IPS DF 4.7 (cell line): Measurements from ENCODE around the gene HGS.
"Not testable (repeated sequence)": the region's sequence is repeated elsewhere in the genome, so short reads cannot be mapped to it uniquely, and the experiment has no call there.

Experiments used
- DNase-seq: peaks from one replicate; pipeline ENCODE4 v3.0.0-alpha.2; 2013; ENCODE audit warnings: low spot score; ENCODE audit errors: extremely low read depth

The HGS gene

DNA sequence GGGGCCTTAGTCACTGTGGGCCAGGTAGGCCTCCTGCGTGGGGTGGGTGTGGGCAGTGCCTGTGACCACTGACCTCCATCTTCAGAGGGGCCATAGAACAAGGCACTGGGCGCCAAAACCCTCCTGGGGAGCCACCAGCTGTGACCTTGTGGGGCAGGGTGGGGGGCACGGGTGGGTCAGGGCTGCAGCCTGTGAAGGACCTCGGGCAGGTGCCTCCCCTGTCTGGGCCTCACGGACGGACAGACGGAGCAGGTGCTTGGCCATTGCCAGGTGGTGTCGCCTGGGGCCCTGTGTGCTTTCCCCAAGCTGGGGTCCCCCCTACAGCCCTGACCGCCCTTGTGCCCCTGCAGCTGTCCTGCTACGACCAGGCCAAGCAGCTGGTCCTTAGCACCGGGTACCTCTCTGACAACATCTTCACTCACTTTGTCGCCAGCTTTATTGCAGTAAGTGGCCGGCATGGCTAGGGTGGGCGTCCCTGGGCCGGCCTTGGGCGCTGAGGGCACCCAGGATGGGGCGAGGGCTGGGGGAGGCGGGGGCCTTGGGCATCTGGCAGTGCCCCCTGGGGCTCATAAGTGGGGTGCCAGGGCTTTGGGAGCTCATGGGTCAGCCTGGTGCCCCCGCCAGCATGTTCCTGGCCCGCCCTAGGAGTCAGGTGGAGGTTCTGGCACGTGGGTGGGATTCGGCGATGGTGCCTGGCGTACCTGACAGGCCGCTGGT lies 33.4 kb downstream of the HGS start:
- DNase-seq, result no peak

DNA sequence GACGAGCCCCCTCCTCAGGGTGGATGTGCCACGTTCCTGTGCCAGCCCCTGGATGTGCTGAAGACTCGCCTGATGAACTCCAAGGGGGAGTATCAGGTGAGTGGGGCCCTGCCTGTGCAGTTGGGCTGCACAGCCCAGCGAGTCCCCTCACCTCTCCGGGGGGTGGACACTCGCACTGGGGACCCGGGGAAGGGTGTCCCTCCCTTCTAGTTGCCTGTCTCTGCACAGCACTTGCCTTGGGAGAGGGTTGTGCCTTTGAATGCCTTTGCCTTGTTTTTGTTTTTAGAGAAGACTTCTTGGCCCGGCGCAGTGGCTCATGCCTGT lies 33.9 kb downstream of the HGS start:
- no peak for DNase-seq

DNA sequence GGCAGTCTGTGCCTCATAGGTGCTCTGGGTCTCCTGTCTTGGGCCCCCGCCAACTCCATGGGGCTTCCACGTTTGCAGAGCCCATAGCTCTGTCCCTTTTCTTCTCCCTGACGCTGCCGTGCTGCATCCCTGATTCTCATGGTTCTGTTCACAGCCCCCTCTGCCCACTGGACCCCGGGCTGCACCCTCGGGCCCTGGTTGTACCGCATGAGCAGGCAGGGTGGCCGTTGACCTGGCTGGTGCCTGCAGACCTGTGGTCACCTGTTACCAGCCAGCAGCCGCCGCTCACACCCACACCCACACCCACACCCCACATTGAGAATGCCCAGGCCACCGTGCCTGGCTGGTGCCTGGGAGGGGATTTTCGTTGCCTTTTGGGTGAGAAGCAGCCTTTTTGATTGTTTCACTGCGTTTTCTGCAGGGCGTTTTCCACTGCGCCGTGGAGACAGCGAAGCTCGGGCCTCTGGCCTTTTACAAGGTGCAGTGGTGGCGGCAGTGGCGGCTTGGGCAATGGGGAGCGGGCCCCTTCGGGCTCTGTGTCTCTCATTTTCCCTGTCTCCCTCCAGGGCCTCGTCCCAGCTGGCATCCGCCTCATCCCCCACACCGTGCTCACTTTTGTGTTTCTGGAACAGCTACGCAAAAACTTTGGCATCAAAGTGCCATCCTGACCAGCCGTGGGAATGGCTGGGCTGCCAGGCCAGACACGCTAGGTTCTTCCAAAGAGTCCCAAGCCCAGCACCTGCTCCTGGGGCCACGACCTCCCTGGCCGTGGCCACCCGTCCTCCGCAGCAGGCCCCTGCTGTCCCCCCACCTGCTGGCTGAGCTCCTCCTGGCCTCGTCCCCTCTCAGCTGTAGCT lies 35.8 kb downstream of the HGS start:
- no peak for DNase-seq

DNA sequence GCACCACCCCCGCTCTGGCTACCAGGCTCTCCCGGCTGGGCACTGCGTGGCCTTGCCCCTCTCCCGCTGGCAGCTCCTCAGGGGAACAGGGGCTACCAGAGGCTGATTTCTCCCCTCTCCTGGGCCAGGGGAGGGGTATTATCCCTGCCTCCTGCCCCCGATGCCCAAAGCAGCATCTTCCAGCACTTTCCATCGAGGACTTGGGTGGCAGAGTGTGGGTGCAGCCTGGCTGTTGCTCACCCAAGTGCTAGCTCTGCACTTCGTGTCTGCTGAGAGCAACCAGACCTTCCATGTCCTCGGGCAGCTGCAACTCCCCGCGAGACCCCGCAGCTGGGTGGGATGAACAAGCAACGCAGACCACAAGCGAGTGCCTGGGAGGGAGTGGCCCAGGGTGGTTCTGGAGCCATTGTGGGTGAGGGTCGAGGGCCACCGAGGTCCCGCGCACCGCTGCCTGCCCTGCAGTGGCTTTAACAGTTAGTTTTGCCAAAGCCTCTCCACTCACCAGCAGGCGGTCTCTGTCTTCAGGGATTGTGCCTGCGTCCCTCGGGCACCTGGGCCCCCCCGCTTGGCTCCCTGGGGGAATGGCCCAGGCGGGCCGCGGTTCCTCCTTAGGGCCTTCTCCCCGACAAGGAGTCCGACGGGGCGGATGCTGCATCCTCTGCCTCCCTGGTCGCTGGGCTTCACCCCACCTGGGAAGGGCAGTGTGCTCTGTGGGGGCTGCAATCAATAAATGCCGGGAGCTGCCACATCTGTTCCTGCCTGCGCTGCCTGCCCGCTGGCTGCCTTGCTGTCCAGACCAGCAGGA lies 36.7 kb downstream of the HGS start:
- no peak for DNase-seq

DNA sequence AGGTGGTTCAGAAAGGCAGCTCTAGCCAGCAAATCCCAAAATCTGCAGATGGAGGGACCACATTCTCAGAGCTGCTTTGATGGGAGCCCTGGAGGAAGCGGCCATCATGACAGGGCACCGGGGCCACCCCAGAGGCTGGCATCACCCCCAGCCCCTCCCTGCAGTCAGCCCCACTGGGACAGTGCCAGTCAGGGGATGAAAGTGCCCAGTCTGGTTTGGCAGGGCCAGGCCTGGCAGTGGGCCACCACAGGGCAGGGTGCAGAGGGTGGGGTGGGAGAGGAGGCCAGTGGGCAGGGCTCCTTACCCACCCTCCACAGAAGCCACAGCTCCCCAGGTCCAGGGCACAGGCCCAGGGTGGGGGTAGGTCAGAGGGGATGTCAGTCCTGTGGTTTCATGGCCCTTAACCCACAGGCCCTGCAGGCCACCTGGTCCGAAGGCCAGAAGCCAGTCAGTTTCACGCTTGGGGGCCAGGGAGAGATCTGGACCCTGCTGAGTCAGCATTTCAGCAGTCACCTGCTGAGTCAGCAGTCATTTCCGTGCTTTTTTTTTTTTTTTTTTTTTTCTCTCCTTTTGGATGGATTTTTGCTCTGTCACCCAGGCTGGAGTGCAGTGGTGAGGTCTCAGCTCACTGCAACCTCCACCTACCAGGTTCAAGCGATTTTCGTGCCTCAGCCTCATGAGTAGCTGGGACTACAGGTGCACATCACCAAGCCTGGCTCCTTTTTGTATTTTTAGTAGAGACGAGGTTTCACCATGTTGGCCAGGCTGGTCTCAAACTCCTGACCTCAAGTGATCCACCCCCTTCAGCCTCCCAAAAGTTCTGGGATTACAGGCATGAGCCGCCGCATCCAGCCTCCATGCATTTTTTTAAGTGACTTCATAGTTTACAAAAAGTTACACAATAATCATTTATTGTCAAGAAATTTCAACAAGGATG lies 38.6 kb downstream of the HGS start:
- DNase-seq, result no peak

DNA sequence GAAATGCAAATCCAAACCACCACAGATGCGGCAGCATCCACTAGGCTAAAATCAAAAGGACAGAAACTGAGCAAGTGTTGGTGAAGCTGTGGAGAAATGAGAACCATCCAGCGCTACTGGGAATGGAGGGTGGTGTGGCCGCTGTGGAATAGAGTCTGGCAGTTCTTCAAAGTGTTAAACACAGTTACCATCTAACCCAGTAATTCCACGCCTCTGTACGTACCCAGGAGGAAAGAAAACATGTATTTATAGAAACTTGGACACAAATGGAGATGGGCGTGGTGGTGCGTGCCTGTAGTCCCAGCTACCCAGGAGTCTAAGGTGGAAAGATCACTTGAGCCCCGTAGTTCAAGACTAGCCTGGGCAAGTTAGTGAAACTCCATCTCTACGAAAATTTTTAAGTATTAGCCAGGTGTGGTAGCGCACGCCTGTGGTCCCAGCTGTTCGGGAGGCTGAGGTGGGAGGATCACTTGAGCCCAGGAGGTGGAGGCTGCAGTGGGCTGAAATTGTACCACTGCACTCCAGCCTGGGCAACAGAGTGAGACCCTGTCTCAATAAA lies 39.9 kb downstream of the HGS start:
- no peak for DNase-seq

DNA sequence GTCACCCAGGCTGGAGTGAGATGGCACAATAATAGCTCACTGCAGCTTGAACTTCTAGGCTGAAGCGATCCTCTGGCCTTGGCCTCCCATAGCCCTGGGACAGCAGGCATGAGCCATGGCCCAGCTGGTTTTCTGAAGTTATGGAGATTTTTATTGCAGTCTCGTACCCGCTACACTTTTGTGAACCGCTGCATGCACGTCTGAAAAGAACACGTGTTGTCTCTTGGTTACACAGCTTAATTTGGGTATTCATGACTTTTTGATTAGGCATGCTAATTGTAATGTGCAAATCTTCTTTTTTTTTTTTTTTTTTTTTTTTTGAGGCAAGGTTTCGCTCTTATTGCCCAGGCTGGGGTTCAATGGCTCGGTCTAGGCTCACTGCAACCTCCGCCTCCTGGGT lies 41.6 kb downstream of the HGS start:
- no peak for DNase-seq

DNA sequence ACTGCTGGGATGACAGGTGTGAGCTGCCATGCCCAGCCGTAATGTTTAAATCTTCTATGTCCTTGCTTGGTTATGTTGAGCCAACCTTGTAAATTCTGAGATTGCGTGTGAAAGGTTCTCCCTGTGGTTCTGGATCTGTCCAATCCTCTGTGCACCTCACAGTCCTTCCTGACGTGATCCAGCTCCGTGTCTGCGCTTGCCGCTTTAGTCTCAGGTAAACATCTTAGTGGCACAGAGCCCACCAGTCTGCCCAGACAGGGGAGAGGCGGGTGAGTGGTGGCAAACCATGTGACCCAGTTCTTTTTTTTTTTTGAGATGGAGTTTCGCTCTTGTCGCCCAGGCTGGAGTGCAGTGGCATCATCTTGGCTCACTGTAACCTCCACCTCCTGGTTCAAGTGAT lies 42.2 kb downstream of the HGS start:
- no peak for DNase-seq

DNA sequence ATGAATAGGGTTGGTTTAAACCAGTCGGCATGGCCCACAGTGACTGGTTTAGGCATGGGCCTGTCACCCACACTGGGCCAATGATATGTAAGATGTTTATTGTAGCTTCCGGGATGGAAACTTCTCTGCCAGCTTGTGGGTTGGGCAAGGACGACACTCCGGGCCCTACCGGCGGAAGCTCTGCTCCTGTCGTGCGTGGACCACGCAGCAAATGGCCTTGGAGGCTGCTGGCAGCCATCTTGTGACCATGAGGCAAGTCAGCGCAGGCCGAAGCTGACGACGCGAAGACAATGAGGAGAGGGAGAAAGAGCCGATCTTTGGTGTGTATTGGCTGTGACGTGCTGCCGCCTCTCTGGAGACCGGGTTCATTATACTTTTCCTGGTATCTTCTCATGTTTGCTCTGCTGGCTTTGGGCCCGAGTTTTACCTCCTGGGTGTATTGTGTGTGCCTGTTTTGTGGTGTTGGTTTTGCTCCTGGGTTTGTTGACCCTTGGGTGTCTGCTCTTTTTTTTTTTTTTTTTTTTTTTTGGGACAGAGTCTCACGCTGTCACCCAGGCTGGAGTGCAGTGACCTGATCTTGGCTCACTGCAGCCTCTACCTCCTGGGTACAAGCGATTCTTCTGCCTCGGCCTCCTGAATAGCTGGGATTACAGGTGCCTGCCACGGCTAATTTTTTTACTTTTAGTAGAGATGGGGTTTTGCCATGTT lies 43.7 kb downstream of the HGS start:
- DNase-seq, result no peak

DNA sequence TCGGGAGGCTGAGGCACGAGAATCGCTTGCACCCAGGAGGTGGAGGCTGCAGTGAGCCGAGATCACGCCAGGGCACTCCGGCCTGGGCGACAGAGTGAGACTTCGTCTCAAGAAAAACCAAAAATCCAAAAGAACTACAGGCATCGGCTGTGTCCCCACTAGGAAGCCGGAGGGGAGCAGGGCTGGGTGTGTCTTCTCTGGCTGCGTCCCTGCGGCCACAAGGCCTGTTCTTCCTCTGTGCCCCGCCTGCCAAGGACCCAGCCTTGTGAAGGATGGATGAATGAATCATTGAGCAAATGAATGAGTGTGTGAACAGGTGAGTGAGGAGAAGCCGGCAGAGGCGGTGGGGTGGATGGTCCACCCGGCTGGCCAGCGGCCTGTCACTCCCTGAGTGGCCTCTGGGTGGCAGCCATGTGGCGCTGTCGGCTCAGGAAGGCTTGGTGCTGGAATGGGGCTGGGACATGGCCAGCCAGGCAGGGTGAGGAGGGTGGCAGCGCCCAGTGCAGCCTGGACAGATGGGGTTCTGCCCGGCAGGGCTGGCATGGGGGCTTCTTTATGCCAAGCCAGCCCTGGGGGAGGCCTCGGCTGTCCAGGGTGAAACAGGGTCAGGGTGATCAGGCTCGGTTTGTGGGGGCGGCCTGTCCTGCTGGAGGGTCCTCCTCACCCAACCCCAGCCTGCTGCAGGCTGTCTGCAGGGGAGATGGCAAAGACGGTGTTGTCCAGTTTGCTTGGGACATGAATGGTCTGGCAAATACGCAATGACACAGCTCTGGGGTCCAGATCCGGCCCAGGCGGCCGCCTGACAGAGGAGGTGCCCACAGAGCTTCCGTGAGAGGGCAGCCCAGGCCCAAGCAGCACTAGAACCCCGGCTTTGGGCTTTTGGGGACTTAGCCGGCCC lies 49.9 kb downstream of the HGS start:
- no peak for DNase-seq

DNA sequence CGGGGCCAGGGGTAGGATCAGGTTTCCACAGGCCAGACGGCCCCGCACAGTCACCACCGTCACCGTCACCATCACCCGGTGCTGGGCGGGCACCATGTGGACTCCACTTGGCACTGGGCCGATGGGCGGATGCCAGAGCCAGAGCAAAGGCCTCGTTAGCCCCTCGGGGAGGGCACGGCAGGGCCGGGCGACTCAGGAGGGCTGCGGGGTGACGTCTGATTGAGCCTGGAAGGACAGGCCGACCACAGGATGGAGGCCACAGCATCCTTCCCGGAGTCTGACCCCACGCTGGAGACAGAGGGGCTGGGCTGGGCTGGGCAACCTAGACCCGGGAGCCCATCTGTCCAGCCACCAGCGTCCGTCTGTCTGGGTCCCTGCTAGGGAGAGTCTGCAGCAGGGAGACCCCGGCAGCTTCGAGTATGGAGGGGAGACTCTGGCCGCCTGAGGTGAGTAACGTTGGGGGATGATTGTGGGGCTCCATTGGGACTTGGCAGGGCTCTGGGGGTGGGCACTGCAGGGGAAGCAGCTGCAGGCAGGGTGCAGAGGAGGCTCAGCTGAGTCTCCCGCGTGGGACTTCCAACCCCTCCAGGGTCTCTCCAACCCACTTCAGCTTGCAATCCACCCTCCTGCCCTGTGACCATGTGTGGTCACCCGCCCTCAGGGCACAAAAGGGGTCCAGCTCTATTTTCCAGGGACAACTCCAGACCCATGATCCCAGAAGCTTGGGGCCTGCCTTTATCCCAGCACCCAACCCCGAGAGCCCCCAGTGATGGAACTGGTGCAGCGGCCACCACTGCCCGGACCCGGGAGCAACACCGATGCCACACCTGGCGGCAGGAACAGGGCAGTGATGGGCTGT lies 50.8 kb downstream of the HGS start:
- no peak for DNase-seq

DNA sequence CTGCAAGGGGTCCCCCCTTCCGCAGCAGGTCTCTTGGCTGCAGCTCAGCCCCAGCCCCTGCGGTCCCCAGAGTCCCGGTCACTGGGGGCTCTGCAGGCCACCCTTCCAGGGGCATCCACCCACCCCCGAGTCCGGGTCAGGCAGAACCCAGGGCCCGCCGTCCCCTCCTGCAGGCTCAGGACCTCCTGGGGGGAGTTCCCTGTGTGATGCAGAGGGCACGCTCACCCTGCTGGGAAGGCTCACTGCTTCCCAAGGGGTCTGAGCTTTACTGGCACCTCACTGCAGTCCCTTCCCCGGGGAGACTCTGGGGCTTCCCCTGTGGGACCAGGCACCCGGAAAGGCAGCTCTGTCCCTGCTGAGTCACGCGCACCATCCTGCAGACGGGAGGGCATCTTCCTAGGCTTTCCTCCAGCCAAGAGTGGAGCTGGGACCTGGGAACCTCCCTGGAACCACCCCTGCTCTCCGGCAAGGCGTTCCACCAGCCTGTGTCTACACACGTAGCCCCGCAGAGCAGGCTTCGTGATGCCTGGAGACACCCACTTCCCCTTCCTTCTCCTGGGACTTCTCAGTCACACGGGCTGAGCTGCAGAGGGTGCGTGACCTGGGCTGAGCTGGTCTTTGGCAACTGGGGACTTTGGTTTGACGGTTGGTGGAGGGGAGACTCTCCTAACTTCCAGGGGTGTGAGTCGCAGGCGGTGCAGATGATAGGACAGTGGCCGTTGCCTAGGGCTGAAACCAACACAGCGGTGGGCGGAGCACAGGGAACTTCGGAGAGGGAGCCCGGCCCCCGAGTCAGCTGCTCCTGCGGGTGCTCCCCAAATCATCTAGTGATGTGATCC lies 51.7 kb downstream of the HGS start:
- no peak for DNase-seq

DNA sequence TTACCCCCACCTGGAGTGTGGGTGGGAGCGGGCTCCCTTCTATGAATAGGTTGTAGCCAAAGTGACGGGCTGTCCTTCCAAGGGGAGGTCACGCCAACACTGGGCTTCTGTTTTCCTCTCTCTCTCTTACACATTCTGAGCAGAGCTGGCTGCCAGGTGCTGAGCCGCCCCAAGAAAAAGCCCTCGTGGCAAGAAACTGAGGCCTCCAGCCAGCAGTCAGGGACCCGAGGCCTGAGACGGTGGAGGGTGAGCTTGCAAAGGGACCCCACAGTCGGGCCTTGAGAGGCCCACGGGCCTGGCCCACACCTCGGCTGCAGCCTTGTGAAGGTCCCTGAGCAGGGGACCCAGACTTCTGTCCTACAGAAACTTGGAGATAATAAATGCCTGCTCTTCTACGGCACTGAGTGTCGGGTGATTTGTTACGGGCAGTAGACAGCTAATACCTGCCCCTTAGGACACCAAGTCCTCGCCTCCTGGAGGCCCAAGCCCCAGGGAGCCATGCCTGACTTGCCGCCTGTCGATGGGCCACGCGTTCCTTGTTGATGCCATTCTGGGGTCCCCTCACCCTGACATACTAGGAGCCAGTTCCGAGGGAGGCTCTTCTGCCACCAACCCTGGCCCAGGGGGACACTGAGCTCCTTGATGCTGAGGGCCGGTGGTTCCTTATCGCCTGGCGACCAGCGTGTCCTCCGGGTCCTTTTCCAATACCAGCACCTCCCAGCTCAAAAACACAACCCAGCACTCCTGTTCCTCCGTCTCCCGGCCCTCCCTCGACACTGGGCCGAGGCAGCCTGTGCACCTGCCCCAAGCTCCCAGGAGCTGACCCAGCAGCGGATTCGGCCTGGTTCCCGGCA lies 54.4 kb downstream of the HGS start:
- DNase-seq, result no peak

DNA sequence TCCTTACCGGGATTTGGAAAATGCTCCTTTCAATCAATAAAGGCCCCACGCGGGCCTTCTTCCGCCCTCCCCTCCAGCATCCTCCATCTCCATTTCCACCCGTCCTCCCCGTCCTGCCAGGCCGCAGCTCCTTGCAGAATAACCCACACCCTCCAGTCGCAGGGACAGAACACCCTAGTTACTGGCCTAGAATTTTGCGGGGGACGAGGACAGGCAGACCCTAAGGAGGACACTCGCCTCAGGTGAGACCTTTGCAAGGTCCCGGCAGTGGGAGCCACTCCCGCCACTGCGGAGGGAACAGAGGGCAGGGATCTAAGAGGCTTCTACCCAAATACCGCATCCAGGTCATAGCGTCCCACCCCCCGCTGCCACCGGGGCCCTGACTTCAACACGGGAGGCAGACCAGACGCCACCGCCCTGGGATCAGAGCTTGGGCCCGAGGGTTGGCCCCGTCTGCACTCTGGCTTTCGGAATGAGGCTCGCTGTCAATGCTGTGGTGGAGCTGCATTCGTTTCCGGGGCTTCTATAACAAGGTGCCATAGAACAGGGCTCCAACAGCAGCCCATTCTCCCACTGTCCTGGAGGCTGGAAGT lies 55.1 kb downstream of the HGS start:
- DNase-seq, result no peak

DNA sequence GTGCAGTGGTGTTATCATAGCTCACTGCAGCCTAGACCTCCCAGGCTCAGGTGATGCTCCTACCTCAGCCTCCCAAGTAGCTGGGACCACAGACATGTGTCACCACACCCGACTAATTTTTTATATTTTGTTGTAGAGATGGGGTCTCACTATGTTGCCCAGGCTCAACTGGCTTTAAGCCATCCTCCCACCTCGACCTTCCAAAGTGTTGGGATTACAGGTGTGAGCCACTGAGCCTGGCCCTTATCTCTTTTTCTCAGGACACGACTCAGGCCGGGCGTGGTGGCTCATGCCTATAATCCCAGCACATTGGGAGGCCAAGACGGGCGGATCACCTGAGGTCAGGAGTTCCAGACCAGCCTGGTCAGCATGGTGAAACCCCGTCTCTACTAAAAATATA lies 55.8 kb downstream of the HGS start:
- DNase-seq, result not testable (repeated sequence)

DNA sequence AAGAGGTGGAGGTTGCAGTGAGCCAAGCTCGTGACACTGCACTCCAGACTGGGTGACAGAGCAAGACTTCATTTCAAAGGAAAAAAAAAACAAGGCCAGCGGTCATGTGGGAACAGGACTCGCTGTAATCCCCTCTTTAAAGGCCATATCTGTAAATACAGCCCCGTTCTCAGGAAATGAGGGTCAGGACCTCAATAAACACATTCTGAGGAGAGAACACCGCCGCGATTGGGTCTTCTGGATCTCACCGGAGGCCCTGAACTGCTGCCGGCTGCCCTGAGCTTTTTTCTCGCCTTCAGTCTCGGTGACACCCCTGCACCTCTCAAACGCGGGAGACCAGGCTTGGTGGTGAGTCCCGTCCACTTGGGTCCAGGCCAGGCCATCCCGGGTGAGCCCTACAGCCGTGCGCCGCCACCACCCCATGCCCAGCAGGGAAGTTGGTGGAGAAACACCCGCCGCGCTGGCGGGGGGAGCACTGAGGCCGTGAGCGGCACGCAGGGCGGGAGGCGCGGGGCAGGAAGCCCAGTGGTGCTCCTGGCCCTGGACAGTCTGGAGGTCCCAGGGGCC lies 56.7 kb downstream of the HGS start:
- DNase-seq, result no peak
